Transverse colon (tissue), 3 donors: ENCODE measurements around the gene ZNF100.

Source experiments
- CTCF ChIP-seq, 5 experiments: fragments of 200-600 bp in 3 of 5; fragments of 450-650 bp in 2 of 5; sonication (generic) in 3 of 5; IDR thresholded peaks; 1 replicate in 2 of 5; 2 replicates in 3 of 5; pipeline ENCODE4 v1.5.1; 2016 to 2017; ENCODE audit warnings: antibody characterized with exemption in 5 of 5, inconsistent platforms in 3 of 5, mild to moderate bottlenecking in 2 of 5, moderate library complexity in 1 of 5
- POLR2A ChIP-seq: fragments of 450-650 bp; IDR thresholded peaks from one replicate; pipeline ENCODE4 v1.6.1; 2016; ENCODE audit warnings: antibody characterized with exemption, mild to moderate bottlenecking, moderate library complexity

- TF ChIP-seq CTCF (IDR thresholded peaks at IDR 0.05) (no peak), POLR2A (no peak)
These were observed 26.8 kb downstream of the ZNF100 start for GRCh38 chr19:21740559-21740958.
